ENCODE measurements around the gene MRPS10. TPM values are rescaled to one million over a fixed set of nuclear protein-coding genes. Genes with fewer than 3 reads are reported as not detected.
"Not testable (repeated sequence)": the region's sequence is repeated elsewhere in the genome, so short reads cannot be mapped to it uniquely, and the experiment has no call there.

The MRPS10 gene
- total and polyA plus RNA-seq, 2 donors, result 24.1 to 46.4 TPM

GRCh38 chr6:42169780-42170179 lies 47.9 kb downstream of the MRPS10 start:
- not testable (repeated sequence) for H3K36me3 ChIP-seq (ENCODE audit: insufficient read depth); DNase-seq (ENCODE audit: extremely low spot score); H3K4me3 ChIP-seq (ENCODE audit: low read depth, low read length); H3K27ac ChIP-seq (ENCODE audit: low read depth); H3K4me1 ChIP-seq (ENCODE audit: insufficient read depth)
- 71% methylated on average over 2 of the region's 2 CpGs for WGBS

GRCh38 chr6:42168650-42169049 lies 49.0 kb downstream of the MRPS10 start:
- Histone ChIP-seq H3K27ac (ENCODE audit: low read depth) (no peak overlapping the region), H3K4me3 (ENCODE audit: low read depth, low read length) (no peak overlapping the region), H3K36me3 (ENCODE audit: insufficient read depth) (no peaks in the 10 kb centered on the region), H3K4me1 (ENCODE audit: insufficient read depth) (no peaks in the 10 kb centered on the region)
- DNase-seq (ENCODE audit: extremely low spot score), result no peak
- 74% methylated on average over 6 of the region's 6 CpGs for whole genome bisulfite sequencing

DNA sequence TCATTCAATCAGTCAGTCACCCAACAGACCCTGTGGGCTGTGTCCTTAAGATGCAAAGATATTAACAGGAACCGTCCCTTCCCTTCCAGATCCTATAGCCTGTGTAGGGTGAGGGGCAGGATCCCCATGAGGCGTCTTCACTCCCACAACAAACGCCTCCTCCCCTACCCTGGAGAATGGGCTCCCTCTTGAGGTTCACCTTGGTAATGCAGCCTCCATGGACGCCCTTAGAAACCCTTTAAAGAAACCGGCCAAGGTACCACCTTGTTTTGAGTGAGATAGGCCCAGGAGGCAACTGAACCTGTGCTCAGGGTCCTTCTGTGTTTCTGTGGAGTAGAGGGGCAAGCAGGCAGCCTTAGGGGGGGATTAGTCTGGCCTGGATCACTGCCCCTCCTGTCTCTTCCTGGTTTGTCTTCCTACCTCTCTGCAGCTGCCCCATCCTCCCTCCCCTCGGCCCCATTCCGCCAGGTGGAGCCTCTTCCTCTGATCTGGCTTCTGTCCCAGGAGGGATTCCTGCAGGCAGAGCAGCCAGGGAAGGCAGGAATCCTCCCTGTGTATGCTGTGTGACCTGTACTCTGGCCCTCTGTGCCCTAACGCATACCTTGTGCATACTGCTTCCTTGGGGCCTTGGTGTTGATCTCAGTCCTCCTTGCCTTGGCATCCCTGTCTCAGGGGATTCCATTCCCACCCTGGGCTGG lies 51.1 kb downstream of the MRPS10 start:
- peak; percentile 41 for DNase-seq (ENCODE audit: extremely low spot score)
- WGBS, result 15% methylated on average over 8 of the region's 8 CpGs

DNA sequence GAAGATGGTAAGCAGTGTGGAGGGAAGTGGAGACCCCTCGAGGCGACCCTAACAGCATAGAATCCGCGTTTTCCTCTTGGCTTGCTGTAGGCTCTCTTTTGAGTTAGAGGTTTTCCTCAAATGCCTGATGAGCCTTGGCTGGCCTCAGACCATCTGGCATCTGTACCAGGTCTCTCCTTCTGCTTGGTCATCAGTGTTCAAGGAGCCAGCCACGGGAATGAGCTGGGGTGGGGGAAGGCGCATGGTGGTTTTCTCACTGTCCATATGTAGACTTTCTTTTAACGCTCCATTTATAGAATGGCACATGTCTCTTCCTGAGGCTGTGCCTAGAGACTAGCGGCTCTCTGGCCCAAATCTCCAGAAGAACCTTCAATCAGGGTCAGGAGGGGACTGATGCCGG lies 52.6 kb downstream of the MRPS10 start:
- no peak for DNase-seq (ENCODE audit: extremely low spot score)
- WGBS, result 82% methylated on average over 9 of the region's 9 CpGs

More for the DNA sequence above, 51.1 kb downstream of the MRPS10 start:
- Histone ChIP-seq H3K36me3 (ENCODE audit: insufficient read depth) (no peaks in the 10 kb centered on the region), H3K4me3 (ENCODE audit: low read depth, low read length) (no peak overlapping the region), H3K27ac (ENCODE audit: low read depth) (no peak overlapping the region), H3K4me1 (ENCODE audit: insufficient read depth) (no peaks in the 10 kb centered on the region)

DNA sequence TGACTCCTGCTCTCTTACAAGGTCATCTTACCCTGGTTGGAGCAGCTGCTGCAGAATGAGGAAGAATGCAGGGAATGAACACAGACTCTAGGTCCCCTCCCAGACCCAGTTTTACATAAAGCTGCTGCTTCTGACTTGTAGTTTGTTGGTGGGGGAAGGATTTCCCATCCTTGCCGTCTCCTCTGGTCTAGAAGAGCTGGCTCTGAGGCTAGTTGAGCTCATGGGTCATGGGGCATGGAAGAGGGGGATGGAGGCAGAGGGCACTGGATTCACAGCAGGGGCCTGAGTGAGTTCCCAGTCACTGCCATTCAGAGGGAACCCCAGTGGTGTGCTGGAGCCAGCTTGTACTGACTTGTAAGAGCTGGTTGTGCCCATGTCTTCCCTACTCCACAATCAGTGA lies 53.7 kb downstream of the MRPS10 start:
- H3K4me1 ChIP-seq (ENCODE audit: insufficient read depth), result no peaks in the 10 kb centered on the region
- no peak overlapping the region for H3K4me3 ChIP-seq (ENCODE audit: low read depth, low read length)
- no peaks in the 10 kb centered on the region for H3K36me3 ChIP-seq (ENCODE audit: insufficient read depth)
- WGBS, result 40% methylated on average over 1 of the region's 1 CpG
- DNase-seq (ENCODE audit: extremely low spot score), result no peak
- H3K27ac ChIP-seq (ENCODE audit: low read depth), result no peak overlapping the region

More for the DNA sequence above, 52.6 kb downstream of the MRPS10 start:
- H3K36me3 ChIP-seq (ENCODE audit: insufficient read depth), result no peaks in the 10 kb centered on the region
- H3K4me1 ChIP-seq (ENCODE audit: insufficient read depth), result no peaks in the 10 kb centered on the region
- H3K27ac ChIP-seq (ENCODE audit: low read depth), result no peak overlapping the region
- no peak overlapping the region for H3K4me3 ChIP-seq (ENCODE audit: low read depth, low read length)

GRCh38 chr6:42162812-42163211 lies 54.8 kb downstream of the MRPS10 start:
- no peak for DNase-seq (ENCODE audit: extremely low spot score)
- Histone ChIP-seq H3K4me1 (ENCODE audit: insufficient read depth) (no peaks in the 10 kb centered on the region), H3K36me3 (ENCODE audit: insufficient read depth) (no peaks in the 10 kb centered on the region), H3K27ac (ENCODE audit: low read depth) (no peak overlapping the region), H3K4me3 (ENCODE audit: low read depth, low read length) (no peak overlapping the region)
- 84% methylated on average over 13 of the region's 13 CpGs for WGBS

DNA sequence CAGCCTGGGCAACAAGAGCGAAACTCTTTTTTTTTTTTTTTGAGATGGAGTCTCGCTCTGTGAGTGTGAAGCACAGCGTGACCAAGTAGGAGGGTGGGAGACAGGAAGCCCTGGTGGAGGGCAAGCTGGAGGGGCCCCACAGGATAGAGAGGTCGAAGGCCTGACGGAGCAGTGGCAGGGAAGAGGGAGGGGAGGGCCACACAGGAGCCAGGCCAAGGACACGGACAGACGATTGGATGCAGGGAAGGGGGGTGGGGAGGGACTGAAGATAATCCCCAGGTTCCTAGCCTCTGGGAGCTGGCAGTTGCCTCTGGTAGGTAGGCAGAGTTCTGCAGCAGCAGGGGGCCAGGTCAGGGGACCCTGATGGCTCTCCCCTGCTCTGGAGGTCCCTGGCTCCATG lies 55.3 kb downstream of the MRPS10 start:
- H3K4me1 ChIP-seq (ENCODE audit: insufficient read depth), result no peaks in the 10 kb centered on the region
- H3K4me3 ChIP-seq (ENCODE audit: low read depth, low read length), result no peak overlapping the region
- H3K36me3 ChIP-seq (ENCODE audit: insufficient read depth), result no peaks in the 10 kb centered on the region
- no peak for DNase-seq (ENCODE audit: extremely low spot score)
- no peak overlapping the region for H3K27ac ChIP-seq (ENCODE audit: low read depth)
- 49% methylated on average over 7 of the region's 7 CpGs for WGBS

- H3K4me1 ChIP-seq (ENCODE audit: insufficient read depth), result no peaks in the 10 kb centered on the region
- H3K27ac ChIP-seq (ENCODE audit: low read depth), result no peak overlapping the region
- no peaks in the 10 kb centered on the region for H3K36me3 ChIP-seq (ENCODE audit: insufficient read depth)
- 83% methylated on average over 4 of the region's 4 CpGs for WGBS
- DNase-seq (ENCODE audit: extremely low spot score), result no peak
- no peak overlapping the region for H3K4me3 ChIP-seq (ENCODE audit: low read depth, low read length)
Measured at GRCh38 chr6:42159431-42160024, 58.1 kb downstream of the MRPS10 start.

DNA sequence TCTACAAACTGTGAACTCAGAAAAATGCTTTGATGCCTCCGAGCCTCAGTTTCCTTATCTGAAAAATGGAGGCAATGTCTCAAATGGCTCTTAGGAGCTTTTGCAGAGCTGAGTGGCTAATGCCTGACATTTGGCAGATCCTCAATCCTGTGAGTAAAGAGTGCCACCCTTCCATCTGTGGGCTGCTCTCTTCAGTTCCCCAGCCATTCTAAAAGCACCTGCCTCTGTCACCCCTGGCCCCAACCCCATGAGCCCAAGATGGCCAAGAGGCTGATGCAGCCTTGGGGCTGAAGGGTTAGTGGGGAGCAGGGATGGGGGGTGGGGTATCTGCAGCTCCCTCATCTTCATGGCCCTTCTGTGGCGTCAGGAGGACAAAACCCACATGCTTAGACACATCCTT lies 59.0 kb downstream of the MRPS10 start:
- H3K27ac ChIP-seq (ENCODE audit: low read depth), result no peak overlapping the region
- H3K4me1 ChIP-seq (ENCODE audit: insufficient read depth), result no peaks in the 10 kb centered on the region
- DNase-seq (ENCODE audit: extremely low spot score), result no peak
- no peaks in the 10 kb centered on the region for H3K36me3 ChIP-seq (ENCODE audit: insufficient read depth)
- WGBS, result 82% methylated on average over 2 of the region's 2 CpGs
- no peak overlapping the region for H3K4me3 ChIP-seq (ENCODE audit: low read depth, low read length)

DNA sequence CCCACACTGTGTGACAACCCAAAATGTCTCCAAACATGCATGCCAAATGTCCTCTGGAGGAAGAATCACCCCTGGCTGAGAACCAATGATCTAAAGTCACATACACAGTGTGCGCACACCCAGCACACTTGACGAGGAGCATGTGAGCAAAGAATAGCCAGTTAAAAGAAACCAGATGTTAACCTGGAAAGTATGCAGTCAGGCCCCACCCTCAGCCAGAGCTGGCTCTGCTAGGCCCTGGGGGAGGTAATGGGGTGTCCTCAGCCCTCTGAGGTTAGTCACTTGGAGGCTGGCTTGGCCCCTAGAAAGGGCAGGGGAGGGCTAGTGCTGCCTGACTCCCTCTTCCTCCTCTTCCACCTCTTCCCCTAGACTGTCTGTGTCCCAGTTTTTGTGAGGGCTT lies 59.6 kb downstream of the MRPS10 start:
- 59% methylated on average over 2 of the region's 2 CpGs for WGBS
- DNase-seq (ENCODE audit: extremely low spot score), result no peak
- no peaks in the 10 kb centered on the region for H3K36me3 ChIP-seq (ENCODE audit: insufficient read depth)
- H3K27ac ChIP-seq (ENCODE audit: low read depth), result no peak overlapping the region
- no peak overlapping the region for H3K4me3 ChIP-seq (ENCODE audit: low read depth, low read length)
- H3K4me1 ChIP-seq (ENCODE audit: insufficient read depth), result no peaks in the 10 kb centered on the region

Other genes starting within 250 kb of the MRPS10 start
- 18.1 TPM for gene TAF8, start 167.3 kb downstream of the MRPS10 start, total RNA-seq
- 13.4 TPM for gene TAF8, start 167.3 kb downstream of the MRPS10 start, polyA plus RNA-seq
- gene C6orf132, start 75.2 kb downstream of the MRPS10 start, total RNA-seq, result 2.7 TPM
- 4.4 TPM for gene C6orf132, start 75.2 kb downstream of the MRPS10 start, polyA plus RNA-seq
- gene GUCA1A, start 44.5 kb downstream of the MRPS10 start, total RNA-seq, result 2.5 TPM
- 0.16 TPM for gene GUCA1A, start 44.5 kb downstream of the MRPS10 start, polyA plus RNA-seq
- 0.95 TPM for gene GUCA1B, start 22.9 kb downstream of the MRPS10 start, total RNA-seq
- 0.30 TPM for gene GUCA1B, start 22.9 kb downstream of the MRPS10 start, polyA plus RNA-seq
- 12.1 TPM for gene TRERF1, start 234.1 kb upstream of the MRPS10 start, total RNA-seq
- 7.9 TPM for gene TRERF1, start 234.1 kb upstream of the MRPS10 start, polyA plus RNA-seq